Astrocyte (in vitro differentiated cells and primary cell): ENCODE measurements around the gene ATP6V0B. TPM values are rescaled to one million over a fixed set of nuclear protein-coding genes. Genes with fewer than 3 reads are reported as not detected.

ENCODE experiments used
- DNase-seq: peaks from one replicate; pipeline ENCODE4 v3.0.0-alpha.2; 2010; ENCODE audit warnings: low read depth
- FAIRE-seq: peaks from 2 replicates; lab custom pipeline; 2011; peaks lifted over from hg19 to GRCh38; lab: Jason Lieb, UNC
- H2AFZ ChIP-seq: 2 replicates; pipeline ENCODE4 v1.6.0; 2012; ENCODE audit warnings: low read depth, low read length, inconsistent platforms
- H3K27ac ChIP-seq: 2 replicates; pipeline ENCODE4 v1.5.1; 2011; ENCODE audit warnings: low read depth, low read length, inconsistent platforms
- H3K27me3 ChIP-seq: 2 replicates; pipeline ENCODE4 v1.6.0; 2011; ENCODE audit warnings: low read length, inconsistent platforms; ENCODE audit not compliant: insufficient read depth
- H3K36me3 ChIP-seq: 2 replicates; pipeline ENCODE4 v1.5.1; 2011; ENCODE audit warnings: low read length, inconsistent platforms; ENCODE audit not compliant: insufficient read depth
- H3K4me1 ChIP-seq: 2 replicates; pipeline ENCODE4 v1.5.1; 2011; ENCODE audit warnings: low read length, inconsistent platforms; ENCODE audit not compliant: insufficient read depth
- H3K4me2 ChIP-seq: 2 replicates; pipeline ENCODE4 v1.6.0; 2012; ENCODE audit warnings: low read length, inconsistent platforms
- H3K4me3 ChIP-seq: 2 replicates; pipeline ENCODE4 v1.5.1; 2011; ENCODE audit warnings: low read depth, mild to moderate bottlenecking, low read length, inconsistent platforms; ENCODE audit not compliant: insufficient read depth
- H3K79me2 ChIP-seq: 2 replicates; pipeline ENCODE4 v1.6.0; 2012; ENCODE audit warnings: mild to moderate bottlenecking, low read length, inconsistent platforms; ENCODE audit not compliant: insufficient read depth
- H3K9ac ChIP-seq: 2 replicates; pipeline ENCODE4 v1.6.0; 2012; ENCODE audit warnings: mild to moderate bottlenecking, low read length, inconsistent platforms
- H3K9me3 ChIP-seq: 2 replicates; pipeline ENCODE4 v1.5.1; 2012; ENCODE audit warnings: low read depth, mild to moderate bottlenecking, low read length, inconsistent platforms; ENCODE audit not compliant: insufficient read depth
- H4K20me1 ChIP-seq: 2 replicates; pipeline ENCODE4 v1.6.0; 2012; ENCODE audit warnings: low read length, inconsistent platforms; ENCODE audit not compliant: insufficient read depth
- H3K27ac Mint-ChIP-seq: one replicate; pipeline ENCODE4 v1.8.0; 2021; ENCODE audit warnings: mild to moderate bottlenecking, mixed read lengths; ENCODE audit not compliant: unreplicated experiment
- H3K27me3 Mint-ChIP-seq: one replicate; pipeline ENCODE4 v1.8.0; 2021; ENCODE audit warnings: low read depth, mixed read lengths; ENCODE audit not compliant: unreplicated experiment
- H3K36me3 Mint-ChIP-seq: one replicate; pipeline ENCODE4 v1.8.0; 2021; ENCODE audit warnings: low read depth, mixed read lengths; ENCODE audit not compliant: unreplicated experiment
- H3K4me1 Mint-ChIP-seq: one replicate; pipeline ENCODE4 v1.8.0; 2021; ENCODE audit warnings: low read depth, mixed read lengths; ENCODE audit not compliant: unreplicated experiment
- H3K4me3 Mint-ChIP-seq: one replicate; pipeline ENCODE4 v1.8.0; 2021; ENCODE audit warnings: mild to moderate bottlenecking, moderate library complexity, mixed read lengths; ENCODE audit not compliant: unreplicated experiment
- H3K9me3 Mint-ChIP-seq: one replicate; pipeline ENCODE4 v1.8.0; 2021; ENCODE audit warnings: mild to moderate bottlenecking, mixed read lengths; ENCODE audit not compliant: unreplicated experiment
- CTCF ChIP-seq: IDR thresholded peaks from 2 replicates; pipeline ENCODE4 v1.5.1; 2011; ENCODE audit warnings: low read depth, mild to moderate bottlenecking, inconsistent platforms, low read length, moderate library complexity; ENCODE audit not compliant: insufficient read depth
- EZH2 ChIP-seq: IDR thresholded peaks from 2 replicates; pipeline ENCODE4 v1.6.1; 2012; ENCODE audit warnings: mild to moderate bottlenecking, low read length, inconsistent platforms; ENCODE audit not compliant: insufficient read depth
- total RNA-seq: library from RNA; stranded (reverse); gene quantifications from 2 replicates; pipeline ENCODE4 v1.2.1, GENCODE V29; 2021

ATP6V0B gene
- total RNA-seq, 1 donor from 2014 or later = 175 TPM

DNA sequence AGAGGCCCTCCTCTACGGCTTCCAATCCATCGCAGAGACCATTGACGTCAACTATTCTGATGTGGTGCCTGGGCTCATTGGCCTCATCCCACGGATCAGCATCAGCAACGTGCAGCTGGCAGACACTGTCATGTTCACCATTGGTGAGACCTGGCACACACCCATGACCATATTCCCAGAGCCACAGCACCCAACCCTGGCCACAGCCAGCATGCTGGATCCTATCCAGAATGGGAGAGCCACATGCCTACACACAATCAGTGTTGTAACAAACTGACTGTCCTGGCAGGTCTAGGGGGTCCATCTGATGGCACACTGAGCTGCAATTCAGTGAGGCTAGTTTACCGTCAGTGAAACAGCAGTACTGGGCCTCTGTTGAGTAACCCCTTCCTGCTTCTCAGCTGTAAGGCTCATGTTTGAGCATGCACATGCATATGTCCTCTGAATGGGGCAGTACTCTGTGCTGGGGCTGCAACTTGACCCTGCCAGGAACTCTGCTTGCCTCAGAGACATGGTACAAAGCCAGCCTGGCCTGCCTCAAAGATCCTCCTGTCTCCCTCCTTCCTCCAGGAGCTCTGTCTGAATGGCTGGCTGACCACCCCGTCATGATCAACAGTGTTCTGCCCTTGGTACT is 17.2 kb upstream of the ATP6V0B start:
- H3K4me2 ChIP-seq = no peak overlapping the region
- H3K36me3 ChIP-seq = no peaks in the 10 kb centered on the region
- H2AFZ ChIP-seq = no peak overlapping the region
- peaks cover 39% of the 10 kb centered on the region for H4K20me1 ChIP-seq
- H3K27ac ChIP-seq = no peak overlapping the region
- Mint-ChIP-seq H3K4me1 (no peaks in the 10 kb centered on the region), H3K36me3 (peaks cover 36% of the 10 kb centered on the region), H3K9me3 (peaks cover 1% of the 10 kb centered on the region), H3K27ac (no peak overlapping the region), H3K27me3 (no peaks in the 10 kb centered on the region), H3K4me3 (no peak overlapping the region)
- no peaks in the 10 kb centered on the region for H3K9me3 ChIP-seq
- FAIRE-seq (no peak), DNase-seq (no peak)
- TF ChIP-seq CTCF (no peak), EZH2 (no peak)
- H3K4me1 ChIP-seq = no peaks in the 10 kb centered on the region
- no peak overlapping the region for H3K4me3 ChIP-seq
- peaks cover 17% of the 10 kb centered on the region for H3K79me2 ChIP-seq
- no peaks in the 10 kb centered on the region for H3K27me3 ChIP-seq
- no peak overlapping the region for H3K9ac ChIP-seq

DNA sequence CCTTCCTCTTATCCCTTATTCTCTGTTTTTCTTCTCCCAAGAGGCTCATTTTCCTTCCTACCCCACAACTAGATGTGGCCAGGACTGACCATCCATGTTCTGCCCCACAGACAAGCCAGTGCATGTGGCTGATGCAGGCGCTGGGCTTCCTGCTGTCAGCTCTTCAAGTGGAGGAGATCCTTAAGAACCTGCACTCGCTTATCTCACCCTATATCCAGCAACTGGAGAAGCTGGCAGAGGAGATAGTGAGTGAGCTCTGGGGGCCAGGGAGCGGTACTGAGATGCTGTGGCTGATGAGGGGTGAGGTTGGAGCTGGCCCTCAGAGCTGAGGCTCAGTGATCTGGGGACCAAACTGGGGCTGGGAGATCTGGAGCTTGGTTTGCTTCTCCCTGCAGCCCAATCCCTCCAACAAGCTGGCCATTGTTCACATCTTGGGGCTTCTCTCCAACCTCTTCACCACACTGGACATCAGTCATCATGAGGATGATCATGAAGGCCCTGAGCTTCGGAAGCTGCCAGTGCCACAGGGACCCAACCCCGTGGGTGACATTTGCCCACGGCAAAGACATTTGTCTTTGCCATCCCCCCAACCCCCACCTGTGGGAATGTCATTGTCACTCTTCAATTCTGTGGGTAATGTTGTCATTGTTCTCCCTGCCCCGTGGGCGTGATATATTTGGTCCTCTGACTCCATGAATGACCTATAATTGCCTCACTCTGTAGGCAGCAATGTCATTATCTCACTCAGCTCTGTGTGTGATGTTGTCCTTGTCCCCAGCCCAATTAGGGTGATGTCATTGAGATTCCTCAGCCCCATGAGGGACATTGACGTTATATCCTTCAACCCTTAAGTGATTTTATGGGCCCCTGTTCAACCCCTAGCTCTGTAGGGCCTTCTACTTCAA is 16.2 kb upstream of the ATP6V0B start:
- H4K20me1 ChIP-seq = peaks cover 33% of the 10 kb centered on the region
- no peak for FAIRE-seq

More for the DNA sequence above, 16.2 kb upstream of the ATP6V0B start:
- H3K9me3 ChIP-seq = no peaks in the 10 kb centered on the region
- H3K4me1 ChIP-seq = no peaks in the 10 kb centered on the region
- Mint-ChIP-seq H3K9me3 (peaks cover 1% of the 10 kb centered on the region), H3K27me3 (no peaks in the 10 kb centered on the region), H3K27ac (no peak overlapping the region), H3K4me1 (no peaks in the 10 kb centered on the region), H3K36me3 (peaks cover 37% of the 10 kb centered on the region), H3K4me3 (no peak overlapping the region)
- no peak for DNase-seq
- no peak overlapping the region for H2AFZ ChIP-seq
- peaks cover 8% of the 10 kb centered on the region for H3K79me2 ChIP-seq
- H3K27ac ChIP-seq = no peak overlapping the region
- H3K36me3 ChIP-seq = no peaks in the 10 kb centered on the region
- H3K9ac ChIP-seq = no peak overlapping the region
- no peaks in the 10 kb centered on the region for H3K27me3 ChIP-seq
- TF ChIP-seq CTCF = no peak
- no peak for TF ChIP-seq EZH2
- H3K4me2 ChIP-seq = no peak overlapping the region
- no peak overlapping the region for H3K4me3 ChIP-seq
